A673 (cell line): ENCODE data around the gene FIGNL1. TPM values are rescaled to one million over a fixed set of nuclear protein-coding genes. Genes with fewer than 3 reads are reported as not detected.

Source experiments
- BruUV-seq: library from RNA; stranded (reverse); fragments of 400-500 nt; replicated peaks from 2 replicates; lab custom pipeline; 2021; lab: Mats Ljungman, UMichigan
- CTCF ChIA-PET: fragments of 300-600 bp; sonication (Branson Sonifier 250); formaldehyde crosslinking; loops from one replicate; lab custom pipeline; 2022; ENCODE audit warnings: antibody characterized with exemption; lab: Charles Lee
- POLR2A ChIA-PET: fragments of 300-600 bp; sonication (Branson Sonifier 250); formaldehyde crosslinking; loops from one replicate; lab custom pipeline; 2022; ENCODE audit warnings: antibody characterized with exemption; ENCODE audit not compliant: low non-redundant PET; lab: Charles Lee
- DNase-seq: peaks from one replicate; pipeline ENCODE4 v3.0.0-alpha.2; 2015; ENCODE audit warnings: low spot score
- H3K27ac ChIP-seq: fragments of 200-600 bp; sonication (generic); 2 replicates; pipeline ENCODE4 v1.5.1; 2016; ENCODE audit warnings: mixed run types, low read depth, mild to moderate bottlenecking, mixed read lengths, antibody characterized with exemption, low read length; ENCODE audit not compliant: poor library complexity, severe bottlenecking
- H3K27me3 ChIP-seq: fragments of 200-600 bp; sonication (generic); replicated peaks from 2 replicates; pipeline ENCODE4 v1.6.1; 2017; ENCODE audit warnings: mixed run types, low read depth, mild to moderate bottlenecking, mixed read lengths, antibody characterized with exemption, low read length; ENCODE audit not compliant: insufficient read depth, poor library complexity
- H3K36me3 ChIP-seq: fragments of 200-600 bp; sonication (generic); 2 replicates; pipeline ENCODE4 v1.6.1; 2016; ENCODE audit warnings: mixed run types, mild to moderate bottlenecking, mixed read lengths, antibody characterized with exemption, low read length; ENCODE audit not compliant: insufficient read depth, poor library complexity, severe bottlenecking
- H3K4me1 ChIP-seq: fragments of 200-600 bp; sonication (generic); 2 replicates; pipeline ENCODE4 v1.6.1; 2017; ENCODE audit warnings: mixed run types, mild to moderate bottlenecking, mixed read lengths, antibody characterized with exemption, low read length; ENCODE audit not compliant: insufficient read depth, poor library complexity, severe bottlenecking
- H3K4me3 ChIP-seq: fragments of 200-600 bp; sonication (generic); 2 replicates; pipeline ENCODE4 v1.5.1; 2016; ENCODE audit warnings: low read depth, mixed run types, mild to moderate bottlenecking, mixed read lengths, low read length; ENCODE audit not compliant: poor library complexity, severe bottlenecking
- H3K9me3 ChIP-seq: fragments of 200-600 bp; sonication (generic); 2 replicates; pipeline ENCODE4 v1.6.1; 2016; ENCODE audit warnings: mixed run types, low read depth, mild to moderate bottlenecking, mixed read lengths, antibody characterized with exemption, low read length; ENCODE audit not compliant: poor library complexity, severe bottlenecking
- CTCF ChIP-seq: fragments of 300-800, 200-600 bp; sonication (generic); conservative IDR thresholded peaks from 2 replicates; pipeline ENCODE4 v1.5.1; 2017; ENCODE audit warnings: low read depth, mild to moderate bottlenecking, antibody characterized with exemption, low read length, moderate library complexity, mixed read lengths
- EZH2 ChIP-seq: fragments of 200-600 bp; sonication (generic); IDR thresholded peaks from 2 replicates; pipeline ENCODE4 v1.6.1; 2017; ENCODE audit warnings: borderline replicate concordance, low read depth, mild to moderate bottlenecking, mixed read lengths, antibody characterized with exemption, low read length; ENCODE audit not compliant: poor library complexity, severe bottlenecking
- intact Hi-C: fragments of 100-400 bp; cut with micrococcal nuclease; formaldehyde crosslinking; loops from one replicate; pipeline ENCODE4 v1.10.0; 2022; ENCODE audit not compliant: unreplicated experiment
- total RNA-seq: library from RNA; stranded (reverse); gene quantifications from 2 replicates; pipeline ENCODE4 v1.2.3, GENCODE V29; 2021

Gene FIGNL1
- total RNA-seq, 1 experiment from 2014 or later = 41.3 TPM

- TF ChIP-seq EZH2 (no peak), CTCF (no peak)
- Histone ChIP-seq H3K4me3 (no peak overlapping the region), H3K4me1 (peaks cover 12% of the 10 kb centered on the region), H3K27me3 (no peaks in the 10 kb centered on the region), H3K9me3 (no peaks in the 10 kb centered on the region), H3K36me3 (peaks cover 33% of the 10 kb centered on the region), H3K27ac (no peak overlapping the region)
- POLR2A ChIA-PET = no interaction called here
- DNase-seq = no peak
- CTCF ChIA-PET = no interaction called here
- TSS peak; percentile 21 for BruUV-seq
- intact Hi-C loops = no loop called here
These were observed 1.3 kb downstream of the FIGNL1 start for GRCh38 chr7:50448823-50449222.

- Histone ChIP-seq H3K36me3 (peaks cover 33% of the 10 kb centered on the region), H3K4me1 (peaks cover 12% of the 10 kb centered on the region)
- POLR2A ChIA-PET = no interaction called here
These were observed 3.6 kb downstream of the FIGNL1 start for GRCh38 chr7:50446542-50446960.

GRCh38 chr7:50436133-50436806 lies 13.9 kb downstream of the FIGNL1 start:
- intact Hi-C loops = no loop called here
- no peak for DNase-seq
- H3K27ac ChIP-seq = no peak overlapping the region

More at GRCh38 chr7:50446542-50446960, 3.6 kb downstream of the FIGNL1 start:
- Histone ChIP-seq H3K4me3 (no peak overlapping the region), H3K27me3 (no peaks in the 10 kb centered on the region), H3K9me3 (no peaks in the 10 kb centered on the region), H3K27ac (no peak overlapping the region)
- BruUV-seq = no TSS peak
- TF ChIP-seq EZH2 = no peak
- CTCF ChIA-PET = no interaction called here
- intact Hi-C loops = no loop called here
- DNase-seq = no peak

More at GRCh38 chr7:50436133-50436806, 13.9 kb downstream of the FIGNL1 start:
- H3K9me3 ChIP-seq = no peaks in the 10 kb centered on the region
- no peaks in the 10 kb centered on the region for H3K4me1 ChIP-seq
- H3K27me3 ChIP-seq = no peaks in the 10 kb centered on the region
- TF ChIP-seq CTCF (no peak), EZH2 (no peak)
- no peak overlapping the region for H3K4me3 ChIP-seq
- ChIA-PET CTCF (no interaction called here), POLR2A (no interaction called here)
- no TSS peak for BruUV-seq
- peaks cover 4% of the 10 kb centered on the region for H3K36me3 ChIP-seq
